H1 (cell line): ENCODE measurements around the gene DPM2. TPM values are rescaled to one million over a fixed set of nuclear protein-coding genes. Genes with fewer than 3 reads are reported as not detected.

Source experiments
- CEBPB ChIP-seq: IDR thresholded peaks from 2 replicates; pipeline ENCODE4 v1.6.1; 2012; ENCODE audit warnings: low read depth, low read length
- EGR1 ChIP-seq: IDR thresholded peaks from 2 replicates; pipeline ENCODE4 v1.6.1; 2011; ENCODE audit warnings: low read depth, low read length, borderline replicate concordance
- GTF2F1 ChIP-seq: IDR thresholded peaks from 2 replicates; pipeline ENCODE4 v1.6.1; 2012; ENCODE audit warnings: low read depth, low read length, improper control_type of control experiment, borderline replicate concordance
- JUND ChIP-seq: IDR thresholded peaks from 2 replicates; pipeline ENCODE4 v1.6.1; 2011; ENCODE audit warnings: mild to moderate bottlenecking, improper control_type of control experiment, low read length
- SIN3A ChIP-seq, 2 experiments: IDR thresholded peaks in 1 of 2; conservative IDR thresholded peaks in 1 of 2; 2 replicates each; pipeline ENCODE4 v1.6.1; 2011 to 2012; ENCODE audit warnings: low read length in 2 of 2, improper control_type of control experiment in 1 of 2, low read depth in 1 of 2, mild to moderate bottlenecking in 1 of 2
- SP4 ChIP-seq: IDR thresholded peaks from 2 replicates; pipeline ENCODE4 v1.6.1; 2012; ENCODE audit warnings: low read length, inconsistent platforms
- TBP ChIP-seq: IDR thresholded peaks from 2 replicates; pipeline ENCODE4 v1.6.1; 2011; ENCODE audit warnings: low read depth, low read length, improper control_type of control experiment
- TCF12 ChIP-seq: IDR thresholded peaks from 2 replicates; pipeline ENCODE4 v1.6.1; 2011; ENCODE audit warnings: low read depth, mild to moderate bottlenecking, low read length
- TEAD4 ChIP-seq: IDR thresholded peaks from 2 replicates; pipeline ENCODE4 v1.6.1; 2012; ENCODE audit warnings: low read depth, low read length, inconsistent platforms, mixed read lengths
- polyA plus RNA-seq, 7 experiments: library from polyadenylated mRNA; depleted of rRNA in 3 of 7; stranded (reverse) in 5 of 7; unstranded in 2 of 7; fragments of >200 nt in 5 of 7; fragments of 200-250 nt in 2 of 7; gene quantifications; 1 replicate in 5 of 7; 2 replicates in 1 of 7; 4 replicates in 1 of 7; pipeline versions ENCODE4 v1.2.1 to v1.2.3, GENCODE V29; 2011 to 2013; ENCODE audit warnings: missing spikeins in 2 of 7, mixed read lengths in 2 of 7
- total RNA-seq: library from RNA; stranded (reverse); fragmentation: NEBNext Ultra II Directional; extraction: Animal tissue kit (Norgen Biotek cat#: 25700); gene quantifications from 2 replicates; pipeline ENCODE4 v1.2.1, GENCODE V29; 2021
- TF ChIP-seq, protein P1 (sequence below): IDR thresholded peaks from 2 replicates; pipeline ENCODE4 v1.6.1; 2012; ENCODE audit warnings: inconsistent platforms
- TF ChIP-seq, protein P2 (sequence below): IDR thresholded peaks from 2 replicates; pipeline ENCODE4 v1.6.1; 2012; ENCODE audit warnings: inconsistent platforms

Gene DPM2
- total and polyA plus RNA-seq, 2 of the 8 experiments (the other 6 are each of a cell fraction or from before 2014, with no cell fraction given) = 45.4 to 95.4 TPM

DNA sequence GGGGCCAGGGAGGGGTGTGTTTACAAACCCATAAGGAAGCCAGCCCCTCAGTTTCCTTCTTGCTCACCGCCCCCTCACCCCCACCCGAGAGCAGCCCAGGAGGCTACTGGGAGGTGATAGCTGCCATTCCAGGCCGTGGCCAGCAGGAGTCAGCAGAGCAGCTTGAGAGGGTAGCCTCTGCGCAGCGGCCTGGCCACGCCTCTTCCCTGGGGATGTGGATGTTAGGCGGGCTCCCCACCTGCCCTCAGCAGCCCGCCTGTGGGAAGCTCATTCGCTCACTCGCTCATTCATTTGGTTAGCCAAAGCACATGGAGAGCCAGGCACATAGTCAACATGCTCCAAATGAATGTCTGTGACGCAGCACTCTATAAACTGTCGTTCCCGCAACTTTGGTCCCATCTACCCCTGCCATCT is 6.1 kb upstream of the DPM2 start (continued):
- TF ChIP-seq EGR1 (peak; percentile 80; the same call in 1 of the 2 replicates), GTF2F1 (peak; percentile 31; the same call in 1 of the 2 replicates), JUND (no peak), TBP (0 out of 2 replicates have a peak, but pooled peaks have one; percentile 22), CEBPB (no peak), TCF12 (no peak), TEAD4 (0 out of 2 replicates have a peak, but pooled peaks have one; percentile 53), SP4 (0 out of 2 replicates have a peak, but pooled peaks have one; percentile 51), SIN3A (conservative IDR thresholded peaks at IDR 0.05 in 1 of 2, IDR thresholded peaks at IDR 0.05 in 1 of 2; ENCODE audit: low read depth in 1 of 2, low read length in 2 of 2) (peak; percentile 40 to 73; a peak in 1 of 4 replicates)
- TF ChIP-seq, protein P1, sequence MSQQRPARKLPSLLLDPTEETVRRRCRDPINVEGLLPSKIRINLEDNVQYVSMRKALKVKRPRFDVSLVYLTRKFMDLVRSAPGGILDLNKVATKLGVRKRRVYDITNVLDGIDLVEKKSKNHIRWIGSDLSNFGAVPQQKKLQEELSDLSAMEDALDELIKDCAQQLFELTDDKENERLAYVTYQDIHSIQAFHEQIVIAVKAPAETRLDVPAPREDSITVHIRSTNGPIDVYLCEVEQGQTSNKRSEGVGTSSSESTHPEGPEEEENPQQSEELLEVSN = 0 out of 2 replicates have a peak, but pooled peaks have one; percentile 30
- TF ChIP-seq, protein P2, sequence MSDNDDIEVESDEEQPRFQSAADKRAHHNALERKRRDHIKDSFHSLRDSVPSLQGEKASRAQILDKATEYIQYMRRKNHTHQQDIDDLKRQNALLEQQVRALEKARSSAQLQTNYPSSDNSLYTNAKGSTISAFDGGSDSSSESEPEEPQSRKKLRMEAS = peak; percentile 47; the same call in 1 of the 2 replicates
